HL-60 (cell line): ENCODE measurements around the gene HTR7.

Source experiments
- DNase-seq, 2 experiments: peaks; one replicate each; pipeline ENCODE4 v3.0.0-alpha.2; 2010 to 2020; ENCODE audit warnings: low read depth in 1 of 2, low spot score in 1 of 2
- H3K27ac ChIP-seq: fragments of 250-450 bp; sonication (Bioruptor Pico); replicated peaks from 2 replicates; pipeline ENCODE4 v1.5.1; 2020; ENCODE audit warnings: mild to moderate bottlenecking, moderate library complexity
- H3K27me3 ChIP-seq: fragments of 250-450 bp; sonication (Bioruptor Pico); 2 replicates; pipeline ENCODE4 v1.5.1; 2021; ENCODE audit warnings: mild to moderate bottlenecking, moderate library complexity; ENCODE audit not compliant: insufficient read depth, poor library complexity, severe bottlenecking
- H3K4me3 ChIP-seq: replicated peaks from 2 replicates; pipeline ENCODE4 v1.5.1; 2011; ENCODE audit warnings: mild to moderate bottlenecking, control low read depth, low read length; ENCODE audit not compliant: insufficient read depth
- CTCF ChIP-seq: IDR thresholded peaks from one replicate; pipeline ENCODE4 v1.5.1; 2011; ENCODE audit warnings: low read length, control low read depth, inconsistent platforms; ENCODE audit not compliant: insufficient read depth
- GABPA ChIP-seq: IDR thresholded peaks from 2 replicates; pipeline ENCODE4 v1.6.1; 2012; ENCODE audit warnings: low read depth
- POLR2AphosphoS5 ChIP-seq: IDR thresholded peaks from 2 replicates; pipeline ENCODE4 v1.6.1; 2012; ENCODE audit warnings: low read depth
- REST ChIP-seq: IDR thresholded peaks from 2 replicates; pipeline ENCODE4 v1.6.1; 2012; ENCODE audit warnings: low read depth; ENCODE audit not compliant: insufficient replicate concordance
- SPI1 ChIP-seq: IDR thresholded peaks from 2 replicates; pipeline ENCODE4 v1.6.1; 2012; ENCODE audit warnings: low read depth, mild to moderate bottlenecking, borderline replicate concordance

The HTR7 gene

GRCh38 chr10:90855126-90855525 is 2.7 kb downstream of the HTR7 start:
- DNase-seq: no peak
- TF ChIP-seq POLR2AphosphoS5 (no peak), CTCF (no peak), GABPA (no peak), REST (no peak), SPI1 (no peak)
- Histone ChIP-seq H3K27me3 (peaks cover 35% of the 10 kb centered on the region), H3K27ac (no peak overlapping the region), H3K4me3 (no peak overlapping the region)

- no peak for DNase-seq
- H3K27me3 ChIP-seq: peaks cover 4% of the 10 kb centered on the region
- TF ChIP-seq GABPA (no peak), REST (no peak), POLR2AphosphoS5 (no peak), SPI1 (no peak), CTCF (no peak)
- no peak overlapping the region for H3K27ac ChIP-seq
- H3K4me3 ChIP-seq: no peak overlapping the region
These were observed 7.7 kb downstream of the HTR7 start for GRCh38 chr10:90849956-90850749.

- peak in 1 of 2 experiments; percentile 4 for DNase-seq
- TF ChIP-seq SPI1 (peak; percentile 25; the same call in 1 of the 2 replicates), REST (no peak)
These were observed 10.4 kb downstream of the HTR7 start for GRCh38 chr10:90847436-90847835.

More at GRCh38 chr10:90847436-90847835, 10.4 kb downstream of the HTR7 start:
- Histone ChIP-seq H3K4me3 (no peak overlapping the region), H3K27ac (no peak overlapping the region), H3K27me3 (no peaks in the 10 kb centered on the region)
